HL-60 (cell line): ENCODE measurements around the gene DUS4L.

ENCODE experiments used
- POLR2AphosphoS5 ChIP-seq: IDR thresholded peaks from 2 replicates; pipeline ENCODE4 v1.6.1; 2012; ENCODE audit warnings: low read depth
- TF ChIP-seq, protein P1 (sequence below): IDR thresholded peaks from one replicate; pipeline ENCODE4 v1.5.1; 2011; ENCODE audit warnings: low read length, control low read depth, inconsistent platforms; ENCODE audit not compliant: insufficient read depth

DNA sequence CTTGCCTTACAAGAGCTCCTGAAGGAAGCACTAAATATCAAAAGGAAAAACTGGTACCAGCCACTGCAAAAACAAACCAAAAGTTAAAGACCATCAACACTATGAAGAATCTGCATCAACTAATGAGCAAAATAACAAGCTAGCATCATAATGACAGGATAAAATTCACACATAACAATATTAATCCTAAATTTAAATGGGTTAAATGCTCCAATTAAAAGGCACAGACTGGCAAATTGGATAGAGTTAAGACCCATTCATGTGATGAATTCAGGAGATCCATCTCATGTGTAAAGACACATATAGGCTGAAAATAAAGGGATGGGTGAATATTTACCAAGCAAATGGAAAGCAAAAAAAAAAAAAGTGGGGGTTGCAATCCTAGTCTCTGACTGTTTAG is 29.6 kb upstream of the DUS4L start:
- TF ChIP-seq, protein P1, sequence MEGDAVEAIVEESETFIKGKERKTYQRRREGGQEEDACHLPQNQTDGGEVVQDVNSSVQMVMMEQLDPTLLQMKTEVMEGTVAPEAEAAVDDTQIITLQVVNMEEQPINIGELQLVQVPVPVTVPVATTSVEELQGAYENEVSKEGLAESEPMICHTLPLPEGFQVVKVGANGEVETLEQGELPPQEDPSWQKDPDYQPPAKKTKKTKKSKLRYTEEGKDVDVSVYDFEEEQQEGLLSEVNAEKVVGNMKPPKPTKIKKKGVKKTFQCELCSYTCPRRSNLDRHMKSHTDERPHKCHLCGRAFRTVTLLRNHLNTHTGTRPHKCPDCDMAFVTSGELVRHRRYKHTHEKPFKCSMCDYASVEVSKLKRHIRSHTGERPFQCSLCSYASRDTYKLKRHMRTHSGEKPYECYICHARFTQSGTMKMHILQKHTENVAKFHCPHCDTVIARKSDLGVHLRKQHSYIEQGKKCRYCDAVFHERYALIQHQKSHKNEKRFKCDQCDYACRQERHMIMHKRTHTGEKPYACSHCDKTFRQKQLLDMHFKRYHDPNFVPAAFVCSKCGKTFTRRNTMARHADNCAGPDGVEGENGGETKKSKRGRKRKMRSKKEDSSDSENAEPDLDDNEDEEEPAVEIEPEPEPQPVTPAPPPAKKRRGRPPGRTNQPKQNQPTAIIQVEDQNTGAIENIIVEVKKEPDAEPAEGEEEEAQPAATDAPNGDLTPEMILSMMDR = no peak
- TF ChIP-seq POLR2AphosphoS5 = no peak
